Breast epithelium (tissue), 3 donors: ENCODE data around the gene BICD2.

ENCODE experiments used
- POLR2A ChIP-seq: fragments of 450-650 bp; IDR thresholded peaks from one replicate; pipeline ENCODE4 v1.6.1; 2016; ENCODE audit warnings: antibody characterized with exemption, mild to moderate bottlenecking, moderate library complexity
- POLR2AphosphoS5 ChIP-seq, 3 donors: sonication (generic); formaldehyde crosslinking; IDR thresholded peaks; one replicate each; pipeline ENCODE4 v1.6.1; 2017; ENCODE audit warnings: antibody characterized with exemption in 3 of 3
- TF ChIP-seq, protein P1 (sequence below), 3 donors: fragments of 450-650 bp; IDR thresholded peaks; one replicate each; pipeline ENCODE4 v1.5.1; 2016 to 2017; ENCODE audit warnings: antibody characterized with exemption in 3 of 3, mild to moderate bottlenecking in 3 of 3, moderate library complexity in 3 of 3

DNA sequence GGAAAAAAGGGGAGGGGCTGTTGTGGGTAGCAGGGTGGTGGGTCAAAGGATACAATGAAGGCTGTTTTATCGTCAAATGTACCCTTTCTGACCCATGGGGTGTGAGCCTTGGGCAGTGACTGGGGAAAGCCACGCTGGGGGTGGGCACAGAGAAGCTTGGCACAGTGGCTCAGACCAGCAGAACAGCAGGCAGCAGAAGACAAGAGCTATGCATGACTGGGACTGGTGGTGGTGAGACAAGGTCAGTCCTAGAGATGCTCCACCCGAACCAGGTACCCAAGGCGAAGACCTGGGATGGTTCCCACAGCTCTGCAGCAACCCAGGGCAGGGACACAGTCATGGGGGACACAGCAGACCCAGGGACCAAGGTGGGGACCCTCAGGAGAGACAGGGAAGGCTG lies 38.3 kb downstream of the BICD2 start:
- TF ChIP-seq, protein P1, sequence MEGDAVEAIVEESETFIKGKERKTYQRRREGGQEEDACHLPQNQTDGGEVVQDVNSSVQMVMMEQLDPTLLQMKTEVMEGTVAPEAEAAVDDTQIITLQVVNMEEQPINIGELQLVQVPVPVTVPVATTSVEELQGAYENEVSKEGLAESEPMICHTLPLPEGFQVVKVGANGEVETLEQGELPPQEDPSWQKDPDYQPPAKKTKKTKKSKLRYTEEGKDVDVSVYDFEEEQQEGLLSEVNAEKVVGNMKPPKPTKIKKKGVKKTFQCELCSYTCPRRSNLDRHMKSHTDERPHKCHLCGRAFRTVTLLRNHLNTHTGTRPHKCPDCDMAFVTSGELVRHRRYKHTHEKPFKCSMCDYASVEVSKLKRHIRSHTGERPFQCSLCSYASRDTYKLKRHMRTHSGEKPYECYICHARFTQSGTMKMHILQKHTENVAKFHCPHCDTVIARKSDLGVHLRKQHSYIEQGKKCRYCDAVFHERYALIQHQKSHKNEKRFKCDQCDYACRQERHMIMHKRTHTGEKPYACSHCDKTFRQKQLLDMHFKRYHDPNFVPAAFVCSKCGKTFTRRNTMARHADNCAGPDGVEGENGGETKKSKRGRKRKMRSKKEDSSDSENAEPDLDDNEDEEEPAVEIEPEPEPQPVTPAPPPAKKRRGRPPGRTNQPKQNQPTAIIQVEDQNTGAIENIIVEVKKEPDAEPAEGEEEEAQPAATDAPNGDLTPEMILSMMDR (IDR thresholded peaks at IDR 0.05): no peak
- TF ChIP-seq POLR2A (no peak), POLR2AphosphoS5 (IDR thresholded peaks at IDR 0.05) (no peak)
